GM21526 (cell line): ENCODE data around the gene TM4SF20.

Experiments
- ATAC-seq: cut with Tn5 transposase; IDR thresholded peaks from one replicate; pipeline ENCODE4 v1.9.1; 2021; ENCODE audit warnings: moderate library complexity; ENCODE audit not compliant: unreplicated experiment, low FRiP score

TM4SF20 gene

GRCh38 chr2:227324642-227324994, 54.5 kb downstream of the TM4SF20 start:
- no peak for ATAC-seq

- ATAC-seq, result no peak
Measured at GRCh38 chr2:227323818-227324217, 55.3 kb downstream of the TM4SF20 start.

- no peak for ATAC-seq
Measured at GRCh38 chr2:227322530-227323205, 56.4 kb downstream of the TM4SF20 start.

GRCh38 chr2:227320305-227321094, 58.6 kb downstream of the TM4SF20 start:
- ATAC-seq, result no peak

GRCh38 chr2:227317834-227318233, 61.3 kb downstream of the TM4SF20 start:
- no peak for ATAC-seq

GRCh38 chr2:227313310-227313709, 65.8 kb downstream of the TM4SF20 start:
- ATAC-seq, result no peak

- ATAC-seq, result no peak
Measured at GRCh38 chr2:227312579-227312978, 66.5 kb downstream of the TM4SF20 start.
